Keratinocyte (primary cell): ENCODE results near the gene ZNF423. TPM values are rescaled to one million over a fixed set of nuclear protein-coding genes. Genes with fewer than 3 reads are reported as not detected.

ENCODE experiments used
- DNase-seq: peaks from one replicate; pipeline ENCODE4 v3.0.0-alpha.2; 2011; ENCODE audit warnings: low read depth, missing footprints, low spot score
- FAIRE-seq: peaks from 2 replicates; lab custom pipeline; 2011; peaks lifted over from hg19 to GRCh38; lab: Jason Lieb, UNC
- H2AFZ ChIP-seq: 2 replicates; pipeline ENCODE4 v1.6.0; 2012; ENCODE audit warnings: low read length, control low read depth, inconsistent platforms; ENCODE audit not compliant: control insufficient read depth
- H3K27ac ChIP-seq: 2 replicates; pipeline ENCODE4 v1.5.1; 2011; ENCODE audit warnings: low read length; ENCODE audit not compliant: control insufficient read depth, insufficient read depth
- H3K27me3 ChIP-seq: 3 replicates; pipeline ENCODE4 v1.6.0; 2011; ENCODE audit warnings: low read length; ENCODE audit not compliant: control insufficient read depth, insufficient read depth; ENCODE audit errors: extremely low read depth
- H3K36me3 ChIP-seq, 2 experiments: 2 replicates in 1 of 2; 3 replicates in 1 of 2; pipeline ENCODE4 v1.5.1; 2011; ENCODE audit warnings: low read length in 2 of 2, mild to moderate bottlenecking in 1 of 2; ENCODE audit not compliant: control insufficient read depth in 2 of 2, insufficient read depth in 2 of 2; ENCODE audit errors: extremely low read depth in 1 of 2
- H3K4me1 ChIP-seq: 3 replicates; pipeline ENCODE4 v1.5.1; 2011; ENCODE audit warnings: low read length; ENCODE audit not compliant: control insufficient read depth, insufficient read depth; ENCODE audit errors: extremely low read depth
- H3K4me2 ChIP-seq: 3 replicates; pipeline ENCODE4 v1.6.0; 2011; ENCODE audit warnings: low read depth, low read length; ENCODE audit not compliant: control insufficient read depth, insufficient read depth; ENCODE audit errors: extremely low read depth
- H3K4me3 ChIP-seq, 3 experiments: fragments of 200-600 bp in 1 of 3; sonication (generic) in 1 of 3; 2 replicates in 2 of 3; 3 replicates in 1 of 3; pipeline ENCODE4 v1.5.1; 2011 to 2016; ENCODE audit warnings: low read length in 3 of 3, mild to moderate bottlenecking in 3 of 3, control low read depth in 2 of 3, inconsistent platforms in 1 of 3, low read depth in 1 of 3, mixed read lengths in 1 of 3, mixed run types in 1 of 3, moderate library complexity in 1 of 3; ENCODE audit not compliant: control insufficient read depth in 2 of 3, insufficient read depth in 2 of 3; ENCODE audit errors: extremely low read depth in 1 of 3
- H3K79me2 ChIP-seq: 2 replicates; pipeline ENCODE4 v1.6.0; 2012; ENCODE audit warnings: low read length; ENCODE audit not compliant: control insufficient read depth, insufficient read depth
- H3K9ac ChIP-seq: 3 replicates; pipeline ENCODE4 v1.6.0; 2011; ENCODE audit warnings: low read length; ENCODE audit not compliant: control insufficient read depth, insufficient read depth; ENCODE audit errors: extremely low read depth
- H3K9me1 ChIP-seq: 3 replicates; pipeline ENCODE4 v1.6.0; 2011; ENCODE audit warnings: low read length; ENCODE audit not compliant: control insufficient read depth, insufficient read depth; ENCODE audit errors: extremely low read depth
- H3K9me3 ChIP-seq: 2 replicates; pipeline ENCODE4 v1.5.1; 2012; ENCODE audit warnings: low read depth, low read length; ENCODE audit not compliant: control insufficient read depth
- H4K20me1 ChIP-seq: 3 replicates; pipeline ENCODE4 v1.6.0; 2011; ENCODE audit warnings: low read length; ENCODE audit not compliant: control insufficient read depth, insufficient read depth; ENCODE audit errors: extremely low read depth
- EZH2 ChIP-seq: IDR thresholded peaks from one replicate; pipeline ENCODE4 v1.6.1; 2012; ENCODE audit warnings: inconsistent platforms, mild to moderate bottlenecking, low read length, moderate library complexity
- dilution Hi-C: fragments of 300-500 bp; cut with MboI; formaldehyde crosslinking; loops from one replicate; pipeline ENCODE4 v1.7.0; 2020; ENCODE audit warnings: low sequenced_read_pairs; ENCODE audit not compliant: extremely low pct_ligation_motif_present
- polyA plus RNA-seq, 5 experiments: library from polyadenylated mRNA; depleted of rRNA in 3 of 5; stranded (reverse) in 3 of 5; stranded (forward) in 1 of 5; unstranded in 1 of 5; fragments of >200 nt; gene quantifications; 1 replicate in 1 of 5; 2 replicates in 3 of 5; 3 replicates in 1 of 5; pipeline versions ENCODE4 v1.2.1 to v1.2.3, GENCODE V29; 2011 to 2012; ENCODE audit warnings: missing spikeins in 2 of 5, low read depth in 1 of 5, low replicate concordance in 1 of 5
- TF ChIP-seq, protein P1 (sequence below), 3 experiments: IDR thresholded peaks in 1 of 3; conservative IDR thresholded peaks in 1 of 3; optimal IDR thresholded peaks in 1 of 3; 2 replicates in 2 of 3; 3 replicates in 1 of 3; pipeline versions ENCODE3 to v1.5.1; 2011; ENCODE audit warnings: low read length in 3 of 3, mild to moderate bottlenecking in 3 of 3, moderate library complexity in 2 of 3, control low read depth in 1 of 3, inconsistent platforms in 1 of 3; ENCODE audit not compliant: insufficient read depth in 2 of 3; ENCODE audit errors: extremely low read depth in 1 of 3

Gene ZNF423
- polyA plus RNA-seq, 1 donor (not counting 4 experiments of a cell fraction or from before 2014, with no cell fraction given): 0.05 TPM

DNA sequence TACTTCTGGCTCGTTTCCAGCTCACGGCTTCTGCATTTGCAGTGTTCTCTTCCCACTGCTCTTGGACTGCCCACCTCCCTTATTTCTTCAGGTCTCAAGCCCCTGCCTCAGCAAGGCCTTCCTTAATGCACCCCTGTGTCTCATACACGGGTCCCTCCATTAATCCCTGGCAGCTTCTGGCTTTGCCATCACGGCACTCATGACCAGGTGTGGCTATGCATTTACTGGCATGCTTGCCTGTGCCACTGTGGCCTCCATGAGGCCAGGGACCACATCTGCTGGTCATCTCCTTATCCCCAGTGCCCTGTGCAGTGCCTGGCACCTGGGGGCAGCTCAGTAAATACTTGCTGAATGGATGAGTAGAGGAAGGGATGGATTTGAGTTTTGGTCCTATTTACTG lies 368.2 kb downstream of the ZNF423 start:
- H3K79me2 ChIP-seq: no peaks in the 10 kb centered on the region
- DNase-seq (no peak), FAIRE-seq (no peak)
- H3K9me3 ChIP-seq: no peaks in the 10 kb centered on the region
- H3K4me3 ChIP-seq: no peak overlapping the region
- no peak overlapping the region for H3K4me2 ChIP-seq
- H2AFZ ChIP-seq: no peak overlapping the region
- no peaks in the 10 kb centered on the region for H3K9me1 ChIP-seq
- no peaks in the 10 kb centered on the region for H4K20me1 ChIP-seq
- H3K9ac ChIP-seq: no peak overlapping the region
- no peak overlapping the region for H3K27ac ChIP-seq
- H3K27me3 ChIP-seq: peaks cover 19% of the 10 kb centered on the region
- no peaks in the 10 kb centered on the region for H3K4me1 ChIP-seq
- TF ChIP-seq EZH2: no peak
- TF ChIP-seq, protein P1, sequence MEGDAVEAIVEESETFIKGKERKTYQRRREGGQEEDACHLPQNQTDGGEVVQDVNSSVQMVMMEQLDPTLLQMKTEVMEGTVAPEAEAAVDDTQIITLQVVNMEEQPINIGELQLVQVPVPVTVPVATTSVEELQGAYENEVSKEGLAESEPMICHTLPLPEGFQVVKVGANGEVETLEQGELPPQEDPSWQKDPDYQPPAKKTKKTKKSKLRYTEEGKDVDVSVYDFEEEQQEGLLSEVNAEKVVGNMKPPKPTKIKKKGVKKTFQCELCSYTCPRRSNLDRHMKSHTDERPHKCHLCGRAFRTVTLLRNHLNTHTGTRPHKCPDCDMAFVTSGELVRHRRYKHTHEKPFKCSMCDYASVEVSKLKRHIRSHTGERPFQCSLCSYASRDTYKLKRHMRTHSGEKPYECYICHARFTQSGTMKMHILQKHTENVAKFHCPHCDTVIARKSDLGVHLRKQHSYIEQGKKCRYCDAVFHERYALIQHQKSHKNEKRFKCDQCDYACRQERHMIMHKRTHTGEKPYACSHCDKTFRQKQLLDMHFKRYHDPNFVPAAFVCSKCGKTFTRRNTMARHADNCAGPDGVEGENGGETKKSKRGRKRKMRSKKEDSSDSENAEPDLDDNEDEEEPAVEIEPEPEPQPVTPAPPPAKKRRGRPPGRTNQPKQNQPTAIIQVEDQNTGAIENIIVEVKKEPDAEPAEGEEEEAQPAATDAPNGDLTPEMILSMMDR (optimal IDR thresholded peaks at IDR 0.05 in 1 of 3, IDR thresholded peaks at IDR 0.05 in 1 of 3, conservative IDR thresholded peaks at IDR 0.05 in 1 of 3; ENCODE audit: extremely low read depth in 1 of 3, insufficient read depth in 2 of 3, low read length in 3 of 3): no peak
- no peaks in the 10 kb centered on the region for H3K36me3 ChIP-seq
- dilution Hi-C loops: no loop called here

DNA sequence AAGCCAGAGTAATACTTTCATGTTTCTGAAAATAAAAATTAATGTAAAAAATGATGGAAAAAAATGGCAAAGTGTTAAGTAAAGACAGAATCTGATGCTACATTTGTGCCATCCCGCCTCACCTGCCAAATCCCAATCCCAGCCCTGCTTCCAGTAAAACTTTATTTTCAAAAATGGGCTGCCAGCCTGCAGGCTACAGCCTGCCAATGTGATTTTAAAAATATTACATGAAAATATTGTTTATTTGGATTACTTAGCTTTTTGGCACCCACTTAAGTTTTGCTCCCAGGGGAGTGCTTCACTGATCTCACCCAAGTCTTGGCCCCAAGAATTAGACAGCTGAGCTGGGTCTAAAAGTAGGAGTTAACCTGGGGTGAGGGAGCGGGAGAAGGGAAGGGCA lies 369.5 kb downstream of the ZNF423 start:
- H3K27ac ChIP-seq: no peak overlapping the region
- dilution Hi-C loops: no loop called here
- no peak for FAIRE-seq

More for the DNA sequence above, 369.5 kb downstream of the ZNF423 start:
- H3K27me3 ChIP-seq: peaks cover 11% of the 10 kb centered on the region
- H2AFZ ChIP-seq: no peak overlapping the region
- H3K9me1 ChIP-seq: no peaks in the 10 kb centered on the region
- no peak for TF ChIP-seq EZH2
- TF ChIP-seq, protein P1 (optimal IDR thresholded peaks at IDR 0.05 in 1 of 3, IDR thresholded peaks at IDR 0.05 in 1 of 3, conservative IDR thresholded peaks at IDR 0.05 in 1 of 3; ENCODE audit: extremely low read depth in 1 of 3, insufficient read depth in 2 of 3, low read length in 3 of 3): no peak
- H3K79me2 ChIP-seq: no peaks in the 10 kb centered on the region
- H3K36me3 ChIP-seq: no peaks in the 10 kb centered on the region
- H3K9ac ChIP-seq: no peak overlapping the region
- H3K4me1 ChIP-seq: no peaks in the 10 kb centered on the region
- no peaks in the 10 kb centered on the region for H4K20me1 ChIP-seq
- H3K4me2 ChIP-seq: no peak overlapping the region
- H3K4me3 ChIP-seq: no peak overlapping the region
- DNase-seq: no peak
- H3K9me3 ChIP-seq: no peaks in the 10 kb centered on the region
